CD14-positive monocyte (primary cell): ENCODE measurements around the gene MZB1. TPM values are rescaled to one million over a fixed set of nuclear protein-coding genes. Genes with fewer than 3 reads are reported as not detected.
"Not testable (repeated sequence)": the region's sequence is repeated elsewhere in the genome, so short reads cannot be mapped to it uniquely, and the experiment has no call there.

Source experiments
- DNase-seq, 3 donors: peaks; one replicate each; pipeline ENCODE4 v3.0.0-alpha.2; 2011 to 2022
- H2AFZ ChIP-seq: 2 replicates; pipeline ENCODE4 v1.6.0; 2012; ENCODE audit warnings: mild to moderate bottlenecking, low read depth, low read length, inconsistent platforms; ENCODE audit not compliant: insufficient read depth, poor library complexity, severe bottlenecking
- H3K27ac ChIP-seq, 2 donors: 1 replicate in 1 of 2; 2 replicates in 1 of 2; pipeline ENCODE4 v1.5.1; 2012 to 2013; ENCODE audit warnings: low read length in 2 of 2, control low read depth in 1 of 2, inconsistent platforms in 1 of 2, low read depth in 1 of 2, mild to moderate bottlenecking in 1 of 2
- H3K27me3 ChIP-seq, 2 donors: one replicate each; pipeline versions ENCODE4 v1.6.0 to v1.6.1; 2011 to 2013; ENCODE audit warnings: low read length in 2 of 2; ENCODE audit not compliant: control insufficient read depth in 2 of 2, insufficient read depth in 2 of 2
- H3K36me3 ChIP-seq, 2 donors: replicated peaks in 1 of 2; 1 replicate in 1 of 2; 2 replicates in 1 of 2; pipeline versions ENCODE4 v1.5.1 to v1.6.1; 2012 to 2013; ENCODE audit warnings: low read length in 2 of 2, control low read depth in 1 of 2, inconsistent platforms in 1 of 2, mild to moderate bottlenecking in 1 of 2; ENCODE audit not compliant: insufficient read depth in 2 of 2, control insufficient read depth in 1 of 2
- H3K4me1 ChIP-seq, 2 donors: 1 replicate in 1 of 2; 2 replicates in 1 of 2; pipeline versions ENCODE4 v1.5.1 to v1.6.1; 2012 to 2013; ENCODE audit warnings: low read length in 2 of 2, control low read depth in 1 of 2, inconsistent platforms in 1 of 2, mild to moderate bottlenecking in 1 of 2, moderate library complexity in 1 of 2; ENCODE audit not compliant: insufficient read depth in 2 of 2, control insufficient read depth in 1 of 2
- H3K4me2 ChIP-seq: replicated peaks from 2 replicates; pipeline ENCODE3; 2012; ENCODE audit warnings: low read length, moderate library complexity, mild to moderate bottlenecking; ENCODE audit not compliant: poor library complexity, severe bottlenecking; ENCODE audit errors: extremely low read depth
- H3K4me3 ChIP-seq, 3 experiments: fragments of 200-600 bp in 1 of 3; sonication (generic) in 1 of 3; replicated peaks in 1 of 3; 1 replicate in 2 of 3; 2 replicates in 1 of 3; pipeline ENCODE4 v1.5.1; 2011 to 2013; ENCODE audit warnings: low read length in 3 of 3, mild to moderate bottlenecking in 3 of 3, control low read depth in 2 of 3, low read depth in 2 of 3, inconsistent platforms in 1 of 3, moderate library complexity in 1 of 3
- H3K79me2 ChIP-seq: 2 replicates; pipeline ENCODE4 v1.6.0; 2012; ENCODE audit warnings: mild to moderate bottlenecking, control low read depth, inconsistent platforms, low read length, moderate library complexity; ENCODE audit not compliant: insufficient read depth
- H3K9ac ChIP-seq: 2 replicates; pipeline ENCODE4 v1.6.0; 2017; ENCODE audit warnings: low read length, mild to moderate bottlenecking; ENCODE audit not compliant: insufficient read depth, poor library complexity, severe bottlenecking
- H3K9me3 ChIP-seq, 2 donors: replicated peaks in 1 of 2; 1 replicate in 1 of 2; 2 replicates in 1 of 2; pipeline versions ENCODE4 v1.5.1 to v1.6.1; 2012 to 2013; ENCODE audit warnings: low read length in 2 of 2, control low read depth in 1 of 2; ENCODE audit not compliant: control insufficient read depth in 1 of 2, insufficient read depth in 1 of 2
- H4K20me1 ChIP-seq: 2 replicates; pipeline ENCODE4 v1.6.0; 2012; ENCODE audit warnings: mild to moderate bottlenecking, low read length, control low read depth, moderate library complexity; ENCODE audit not compliant: insufficient read depth
- H3K27ac Mint-ChIP-seq, 7 donors: one replicate each; pipeline ENCODE4 v1.8.0; 2020; ENCODE audit warnings: mild to moderate bottlenecking in 7 of 7, mixed read lengths in 7 of 7, moderate library complexity in 6 of 7, inconsistent platforms in 2 of 7
- H3K27me3 Mint-ChIP-seq, 3 donors: one replicate each; pipeline ENCODE4 v1.8.0; 2021 to 2022; ENCODE audit warnings: low read depth in 3 of 3, mild to moderate bottlenecking in 3 of 3, mixed read lengths in 3 of 3, moderate library complexity in 3 of 3, inconsistent platforms in 1 of 3
- H3K36me3 Mint-ChIP-seq, 2 donors: one replicate each; pipeline ENCODE4 v1.8.0; 2020; ENCODE audit warnings: mixed read lengths in 2 of 2, inconsistent platforms in 1 of 2, mild to moderate bottlenecking in 1 of 2
- H3K4me1 Mint-ChIP-seq: one replicate; pipeline ENCODE4 v1.8.0; 2020; ENCODE audit warnings: mild to moderate bottlenecking, mixed read lengths
- H3K4me3 Mint-ChIP-seq, 2 donors: one replicate each; pipeline ENCODE4 v1.8.0; 2020; ENCODE audit warnings: mild to moderate bottlenecking in 2 of 2, mixed read lengths in 2 of 2, moderate library complexity in 1 of 2
- H3K9me3 Mint-ChIP-seq, 7 donors: one replicate each; pipeline ENCODE4 v1.8.0; 2020 to 2022; ENCODE audit warnings: mixed read lengths in 7 of 7, mild to moderate bottlenecking in 6 of 7, moderate library complexity in 6 of 7, inconsistent platforms in 2 of 7
- CTCF ChIP-seq: fragments of 200-600 bp; IDR thresholded peaks from one replicate; pipeline ENCODE4 v1.8.0; 2022; ENCODE audit warnings: antibody characterized with exemption, mild to moderate bottlenecking
- WGBS: methylation state at CpG from one replicate; pipeline ENCODE4 v1.1.5; 2013; ENCODE audit warnings: missing lambda C conversion rate; ENCODE audit not compliant: insufficient coverage; 5-methylcytosine and 5-hydroxymethylcytosine counted together
- intact Hi-C, 2 donors: fragments of 100-400 bp; cut with micrococcal nuclease; formaldehyde crosslinking; loops; one replicate each; pipeline versions ENCODE4 v1.15.0 to v1.15.1; 2023
- polyA plus RNA-seq, 3 donors: library from polyadenylated mRNA; depleted of rRNA in 1 of 3; unstranded in 2 of 3; stranded (reverse) in 1 of 3; fragments of 300-500 nt in 2 of 3; fragments of >200 nt in 1 of 3; fragmentation: Illumina TruSeq in 2 of 3; gene quantifications; 1 replicate in 2 of 3; 2 replicates in 1 of 3; pipeline ENCODE4 v1.2.3, GENCODE V29; 2012 to 2021

MZB1 gene
- polyA plus RNA-seq, 3 donors: 0.30 to 0.52 TPM; not detected in 1

GRCh38 chr5:139387611-139388197 lies 2.0 kb downstream of the MZB1 start:
- Histone ChIP-seq H3K4me1 (peaks cover 33 to 44% of the 10 kb centered on the region in 2 donors), H3K4me3 (no peak overlapping the region), H2AFZ (no peak overlapping the region), H4K20me1 (no peaks in the 10 kb centered on the region), H3K9ac (no peak overlapping the region), H3K79me2 (no peaks in the 10 kb centered on the region), H3K27ac (no peak overlapping the region), H3K9me3 (no peaks in the 10 kb centered on the region), H3K4me2 (no peak overlapping the region), H3K36me3 (no peaks in the 10 kb centered on the region), H3K27me3 (peaks cover 6 to 20% of the 10 kb centered on the region in 2 donors)
- H3K9me3 Mint-ChIP-seq: peaks cover 0 to 5% (median 2%) of the 10 kb centered on the region in 7 donors
- no peak for DNase-seq
- no peak overlapping the region for H3K27ac Mint-ChIP-seq
- no peak overlapping the region for H3K4me3 Mint-ChIP-seq
- intact Hi-C loops: no loop called here
- peaks cover 50% of the 10 kb centered on the region for H3K4me1 Mint-ChIP-seq
- no peak for TF ChIP-seq CTCF
- H3K27me3 Mint-ChIP-seq: peaks cover 25 to 36% (median 31%) of the 10 kb centered on the region in 3 donors
- peaks cover 5% of the 10 kb centered on the region in 2 donors for H3K36me3 Mint-ChIP-seq
- WGBS: 22% methylated on average over 8 of the region's 10 CpGs

DNA sequence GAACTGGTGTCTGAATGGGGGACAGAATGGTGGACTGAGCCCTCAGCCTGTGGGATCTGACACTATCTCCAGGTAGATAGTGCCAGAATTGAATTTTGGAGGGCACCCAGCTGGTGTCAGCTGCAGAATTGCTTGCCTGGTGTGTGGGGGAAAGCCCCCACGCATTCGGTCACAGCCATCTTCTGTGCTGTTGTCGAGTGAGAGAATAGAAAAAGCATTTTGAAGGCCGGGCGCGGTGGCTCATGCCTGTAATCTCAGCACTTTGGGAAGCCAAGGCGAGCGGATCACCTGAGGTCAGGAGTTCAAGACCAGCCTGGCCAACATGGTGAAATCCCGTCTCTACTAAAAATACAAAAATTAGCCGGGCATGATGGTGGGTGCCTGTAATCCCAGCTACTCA lies 2.8 kb downstream of the MZB1 start:
- H3K4me3 Mint-ChIP-seq, H3K79me2 ChIP-seq, H3K9ac ChIP-seq, DNase-seq, H3K27ac Mint-ChIP-seq, H3K4me2 ChIP-seq, intact Hi-C loops, H3K36me3 ChIP-seq, H3K27ac ChIP-seq, H4K20me1 ChIP-seq, H3K36me3 Mint-ChIP-seq, H3K4me3 ChIP-seq, H3K9me3 ChIP-seq, H3K9me3 Mint-ChIP-seq, H2AFZ ChIP-seq: not testable (repeated sequence)
- Mint-ChIP-seq H3K4me1 (peaks cover 50% of the 10 kb centered on the region), H3K27me3 (peaks cover 23 to 33% (median 25%) of the 10 kb centered on the region in 3 donors)
- peaks cover 28 to 36% of the 10 kb centered on the region in 2 donors for H3K4me1 ChIP-seq
- 90% methylated on average over 3 of the region's 10 CpGs for WGBS
- H3K27me3 ChIP-seq: peaks cover 2 to 13% of the 10 kb centered on the region in 2 donors
